ENCODE results near the gene FLYWCH2. TPM values are rescaled to one million over a fixed set of nuclear protein-coding genes. Genes with fewer than 3 reads are reported as not detected.

Gene FLYWCH2
- total and polyA plus RNA-seq, 2 experiments from 2014 or later = 30.9 to 45.0 TPM

- Histone ChIP-seq H3K36me3 (ENCODE audit: insufficient read depth) (no peaks in the 10 kb centered on the region), H3K27me3 (ENCODE audit: insufficient read depth) (no peaks in the 10 kb centered on the region), H4K20me1 (replicated peaks; ENCODE audit: insufficient read depth) (no peaks in the 10 kb centered on the region), H3K4me3 (no peak overlapping the region), H3K27ac (ENCODE audit: low read depth) (no peak overlapping the region), H2AFZ (peak overlapping the region; percentile 60; the same call in 1 of the 2 replicates), H3F3A (replicated peaks; ENCODE audit: low read depth) (no peaks in the 10 kb centered on the region; the same call in 1 of the 2 replicates), H3K9me2 (ENCODE audit: insufficient read depth) (no peaks in the 10 kb centered on the region), H3K4me2 (no peak overlapping the region), H3K79me2 (replicated peaks; ENCODE audit: insufficient read depth) (no peaks in the 10 kb centered on the region), H3K4me1 (ENCODE audit: insufficient read depth) (no peaks in the 10 kb centered on the region)
- peak overlapping the region; percentile 71; the same call in 1 of the 2 replicates for H3K27ac Mint-ChIP-seq
- peaks cover 14% of the 10 kb centered on the region for H3K4me1 Mint-ChIP-seq
- no peak for ATAC-seq
- peak; percentile 56 for DNase-seq (ENCODE audit: low spot score)
- TF ChIP-seq CTCF (conservative IDR thresholded peaks at IDR 0.05; ENCODE audit: low read depth in 2 of 2) = no peak
- no peak for TF ChIP-seq ZNF331 (CRISPR knock-in tag; IDR thresholded peaks at IDR 0.05; ENCODE audit: low read depth)
- no peak for TF ChIP-seq REST (IDR thresholded peaks at IDR 0.05; ENCODE audit: unreplicated experiment)
- no peak for TF ChIP-seq JUNB (IDR thresholded peaks at IDR 0.05; ENCODE audit: unreplicated experiment)
- TF ChIP-seq STAT1 (IDR thresholded peaks at IDR 0.05; ENCODE audit: unreplicated experiment) = no peak
- no peak for TF ChIP-seq ZNF114 (CRISPR knock-in tag; IDR thresholded peaks at IDR 0.05)
- no peak for TF ChIP-seq EZH2 (IDR thresholded peaks at IDR 0.05; ENCODE audit: low read depth, unreplicated experiment)
- TF ChIP-seq EZH2phosphoT487 (IDR thresholded peaks at IDR 0.05; ENCODE audit: unreplicated experiment) = no peak
- no peak for TF ChIP-seq CREB1 (CRISPR knock-in tag; IDR thresholded peaks at IDR 0.05; ENCODE audit: low read depth)
- TF ChIP-seq POLR2AphosphoS5 (IDR thresholded peaks at IDR 0.05; ENCODE audit: low read depth) = no peak
- no peak for TF ChIP-seq NANOG (IDR thresholded peaks at IDR 0.05; ENCODE audit: borderline replicate concordance)
- no peak for TF ChIP-seq ETS1 (IDR thresholded peaks at IDR 0.05)
- no peak for TF ChIP-seq ZNF462 (CRISPR knock-in tag; IDR thresholded peaks at IDR 0.05)
- H3K36me3 Mint-ChIP-seq (ENCODE audit: low read depth) = no peaks in the 10 kb centered on the region
- H3K9me3 Mint-ChIP-seq = no peaks in the 10 kb centered on the region; the same call in 1 of the 3 replicates
- no peak overlapping the region for H3K4me3 Mint-ChIP-seq
- peaks cover 18% of the 10 kb centered on the region for H3K27me3 Mint-ChIP-seq (ENCODE audit: insufficient read depth, low read depth, poor library complexity)
Measured at GRCh38 chr16:2835638-2836493, 47.1 kb upstream of the FLYWCH2 start.
